ENCODE measurements around the gene FCRL5.

FCRL5 gene

DNA sequence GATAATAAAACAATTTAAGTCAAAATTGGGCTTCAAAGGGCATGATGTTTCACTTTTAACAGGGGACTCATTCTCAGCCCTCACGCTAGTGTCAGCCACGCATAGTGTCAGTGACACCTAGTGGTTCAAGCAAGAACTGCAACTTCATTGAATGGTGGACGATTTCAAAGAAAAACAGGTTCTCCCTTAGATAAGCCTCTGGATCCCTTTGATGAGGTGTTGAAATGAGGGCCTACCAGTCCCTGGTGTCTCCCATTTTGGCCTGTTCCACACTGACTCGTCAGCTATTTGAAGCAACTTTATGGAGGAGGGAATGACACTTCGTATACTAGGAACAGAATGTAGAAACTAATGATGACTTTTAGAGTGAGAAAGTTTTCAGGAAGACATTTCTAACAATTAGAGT lies 56.2 kb downstream of the FCRL5 start:
- peak; percentile 82 for TF ChIP-seq CTCF (IDR thresholded peaks at IDR 0.05; ENCODE audit: insufficient read depth, low read length, poor library complexity, severe bottlenecking)
- Histone ChIP-seq H3K4me3 (replicated peaks; ENCODE audit: low read depth, low read length) (no peak overlapping the region), H3K27me3 (replicated peaks; ENCODE audit: control insufficient read depth, insufficient read depth, low read length) (no peaks in the 10 kb centered on the region; the same call in 1 of the 2 replicates), H3K36me3 (ENCODE audit: control insufficient read depth, insufficient read depth, low read length) (no peaks in the 10 kb centered on the region)
- DNase-seq (ENCODE audit: extremely low read depth, insufficient read length) = no peak

DNA sequence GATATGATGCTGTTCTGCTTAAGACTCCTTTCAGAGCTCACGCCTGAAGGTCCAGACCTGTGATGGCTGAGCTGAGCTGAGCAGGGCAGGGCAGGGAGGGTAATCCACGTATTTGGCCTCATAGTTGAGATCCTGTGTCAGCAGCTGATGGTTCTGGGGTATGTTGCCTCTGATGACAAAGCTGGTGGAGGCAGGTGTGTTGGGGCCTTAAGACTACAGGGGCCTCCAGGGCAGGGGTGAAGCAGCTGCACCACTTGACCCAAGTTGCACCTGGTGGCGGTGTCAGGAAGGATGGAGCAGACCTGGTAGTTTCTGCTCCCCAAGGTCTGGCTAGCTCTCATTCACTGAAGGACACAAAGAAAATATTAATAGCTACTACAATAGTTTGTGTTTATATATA lies 57.0 kb downstream of the FCRL5 start:
- Histone ChIP-seq H3K36me3 (ENCODE audit: control insufficient read depth, insufficient read depth, low read length) (no peaks in the 10 kb centered on the region), H3K27me3 (replicated peaks; ENCODE audit: control insufficient read depth, insufficient read depth, low read length) (no peaks in the 10 kb centered on the region; the same call in 1 of the 2 replicates), H3K4me3 (replicated peaks; ENCODE audit: low read depth, low read length) (no peak overlapping the region)
- no peak for TF ChIP-seq CTCF (IDR thresholded peaks at IDR 0.05; ENCODE audit: insufficient read depth, low read length, poor library complexity, severe bottlenecking)
- DNase-seq (ENCODE audit: extremely low read depth, insufficient read length) = no peak

GRCh38 chr1:157494093-157494492 lies 58.2 kb downstream of the FCRL5 start:
- no peak for TF ChIP-seq CTCF (IDR thresholded peaks at IDR 0.05; ENCODE audit: insufficient read depth, low read length, poor library complexity, severe bottlenecking)
- no peak for DNase-seq (ENCODE audit: extremely low read depth, insufficient read length)
- H3K27me3 ChIP-seq (replicated peaks; ENCODE audit: control insufficient read depth, insufficient read depth, low read length) = no peaks in the 10 kb centered on the region; the same call in 1 of the 2 replicates
- no peak overlapping the region for H3K4me3 ChIP-seq (replicated peaks; ENCODE audit: low read depth, low read length)
- H3K36me3 ChIP-seq (ENCODE audit: control insufficient read depth, insufficient read depth, low read length) = no peaks in the 10 kb centered on the region

GRCh38 chr1:157490467-157491165 lies 61.7 kb downstream of the FCRL5 start:
- peak; percentile 75 for TF ChIP-seq CTCF (IDR thresholded peaks at IDR 0.05; ENCODE audit: insufficient read depth, low read length, poor library complexity, severe bottlenecking)
- no peaks in the 10 kb centered on the region; the same call in none of the 2 replicates for H3K27me3 ChIP-seq (replicated peaks; ENCODE audit: control insufficient read depth, insufficient read depth, low read length)
- H3K4me3 ChIP-seq (replicated peaks; ENCODE audit: low read depth, low read length) = no peak overlapping the region
- DNase-seq (ENCODE audit: extremely low read depth, insufficient read length) = peak; percentile 32
- no peaks in the 10 kb centered on the region for H3K36me3 ChIP-seq (ENCODE audit: control insufficient read depth, insufficient read depth, low read length)

DNA sequence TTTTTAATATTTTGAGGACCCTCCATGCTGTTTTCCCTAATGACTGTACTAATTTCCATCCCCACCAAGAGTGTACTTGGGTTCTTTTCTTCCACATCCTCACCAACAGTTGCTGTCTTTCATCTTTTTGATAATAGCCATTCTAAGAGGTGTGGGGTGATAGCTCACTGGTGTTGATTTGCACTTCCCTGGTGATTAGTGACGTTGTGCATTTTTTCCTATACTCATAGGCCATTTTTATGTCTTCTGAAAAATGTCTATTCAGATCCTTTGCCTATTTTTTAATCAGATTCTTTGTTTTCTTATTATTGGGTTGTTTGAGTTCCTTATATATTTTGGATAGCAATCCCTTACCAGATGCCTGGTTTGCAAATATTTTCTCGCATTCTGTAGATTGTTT lies 64.2 kb downstream of the FCRL5 start:
- DNase-seq (ENCODE audit: extremely low read depth, insufficient read length) = no peak
- H3K4me3 ChIP-seq (replicated peaks; ENCODE audit: low read depth, low read length) = no peak overlapping the region
- H3K27me3 ChIP-seq (replicated peaks; ENCODE audit: control insufficient read depth, insufficient read depth, low read length) = no peaks in the 10 kb centered on the region; the same call in 1 of the 2 replicates
- H3K36me3 ChIP-seq (ENCODE audit: control insufficient read depth, insufficient read depth, low read length) = no peaks in the 10 kb centered on the region
- TF ChIP-seq CTCF (IDR thresholded peaks at IDR 0.05; ENCODE audit: insufficient read depth, low read length, poor library complexity, severe bottlenecking) = no peak
